ENCODE measurements around the gene KCNJ3. TPM values are rescaled to one million over a fixed set of nuclear protein-coding genes. Genes with fewer than 3 reads are reported as not detected.
"Not testable (repeated sequence)": the region's sequence is repeated elsewhere in the genome, so short reads cannot be mapped to it uniquely, and the experiment has no call there.

KCNJ3 gene
- polyA plus RNA-seq, 3 donors = 6.3 to 7.6 (median 7.0) TPM

- no peak for DNase-seq
Observed at GRCh38 chr2:154826827-154827226, 128.3 kb downstream of the KCNJ3 start.

- no peak for DNase-seq
Observed at GRCh38 chr2:154827286-154827685, 128.8 kb downstream of the KCNJ3 start.

- no peak for DNase-seq
Observed at GRCh38 chr2:154832711-154833110, 134.2 kb downstream of the KCNJ3 start.

GRCh38 chr2:154836632-154837031, 138.1 kb downstream of the KCNJ3 start:
- no peak for DNase-seq

- no peak for DNase-seq
Observed at GRCh38 chr2:154837035-154837434, 138.5 kb downstream of the KCNJ3 start.

GRCh38 chr2:154844513-154844912, 146.0 kb downstream of the KCNJ3 start:
- no peak for DNase-seq

- no peak for DNase-seq
Observed at GRCh38 chr2:154846842-154847241, 148.3 kb downstream of the KCNJ3 start.

GRCh38 chr2:154849482-154849881, 151.0 kb downstream of the KCNJ3 start:
- DNase-seq = no peak

GRCh38 chr2:154850532-154850931, 152.0 kb downstream of the KCNJ3 start:
- no peak for DNase-seq

GRCh38 chr2:154855138-154855537, 156.6 kb downstream of the KCNJ3 start:
- DNase-seq = no peak

GRCh38 chr2:154867151-154867550, 168.7 kb downstream of the KCNJ3 start:
- DNase-seq = not testable (repeated sequence)

- no peak for DNase-seq
Observed at GRCh38 chr2:154875999-154876398, 177.5 kb downstream of the KCNJ3 start.

GRCh38 chr2:154882725-154883124, 184.2 kb downstream of the KCNJ3 start:
- DNase-seq = no peak

GRCh38 chr2:154886316-154886715, 187.8 kb downstream of the KCNJ3 start:
- no peak for DNase-seq

- no peak for DNase-seq
Observed at GRCh38 chr2:154898269-154898668, 199.8 kb downstream of the KCNJ3 start.

- no peak for DNase-seq
Observed at GRCh38 chr2:154901063-154901462, 202.6 kb downstream of the KCNJ3 start.
